GM19351 (cell line): ENCODE measurements around the gene ANO6.

ENCODE experiments used
- ATAC-seq: cut with Tn5 transposase; IDR thresholded peaks from one replicate; pipeline ENCODE4 v1.9.1; 2021; ENCODE audit warnings: mild to moderate bottlenecking, moderate library complexity; ENCODE audit not compliant: unreplicated experiment

Gene ANO6

DNA sequence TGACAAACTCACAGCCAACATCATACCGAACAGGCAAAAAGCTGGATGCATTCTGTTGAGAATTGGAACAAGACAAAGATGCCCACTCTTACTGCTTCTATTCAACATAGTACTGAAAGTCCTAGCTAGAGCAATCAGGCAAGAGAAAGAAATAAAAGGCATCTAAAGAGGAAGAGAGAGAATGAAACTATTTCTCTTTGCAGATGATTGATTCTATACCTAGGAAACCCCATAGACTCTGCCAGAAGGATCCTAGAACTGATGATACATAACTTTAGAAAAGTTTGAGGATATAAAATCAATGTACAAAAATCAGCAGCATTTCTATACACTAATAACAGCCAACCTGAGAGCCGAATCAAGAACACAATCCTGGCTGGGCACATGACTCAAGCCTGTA, 6.1 kb upstream of the ANO6 start:
- ATAC-seq = no peak

GRCh38 chr12:45212064-45212463, 3.8 kb upstream of the ANO6 start:
- no peak for ATAC-seq

GRCh38 chr12:45213107-45213506, 2.8 kb upstream of the ANO6 start:
- ATAC-seq = no peak

DNA sequence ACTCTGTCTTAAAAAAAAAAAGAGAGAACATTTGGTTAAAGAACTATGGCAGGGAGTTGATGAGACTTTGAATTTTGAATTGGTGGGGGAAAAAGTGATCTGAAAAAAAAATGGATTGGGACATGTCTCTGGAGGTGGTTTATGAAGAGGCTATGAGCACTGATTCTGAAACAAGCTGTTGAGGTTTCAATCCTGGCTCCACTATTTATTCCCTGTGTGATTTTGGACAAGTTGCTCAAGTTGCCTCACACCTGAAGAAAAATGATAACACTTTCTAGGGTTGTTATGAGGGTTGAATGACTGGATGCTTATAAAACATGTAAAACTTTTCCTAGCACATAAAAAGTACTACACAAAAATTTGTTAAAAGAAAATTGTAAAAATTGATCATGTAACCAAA, 1.8 kb upstream of the ANO6 start:
- ATAC-seq = no peak

DNA sequence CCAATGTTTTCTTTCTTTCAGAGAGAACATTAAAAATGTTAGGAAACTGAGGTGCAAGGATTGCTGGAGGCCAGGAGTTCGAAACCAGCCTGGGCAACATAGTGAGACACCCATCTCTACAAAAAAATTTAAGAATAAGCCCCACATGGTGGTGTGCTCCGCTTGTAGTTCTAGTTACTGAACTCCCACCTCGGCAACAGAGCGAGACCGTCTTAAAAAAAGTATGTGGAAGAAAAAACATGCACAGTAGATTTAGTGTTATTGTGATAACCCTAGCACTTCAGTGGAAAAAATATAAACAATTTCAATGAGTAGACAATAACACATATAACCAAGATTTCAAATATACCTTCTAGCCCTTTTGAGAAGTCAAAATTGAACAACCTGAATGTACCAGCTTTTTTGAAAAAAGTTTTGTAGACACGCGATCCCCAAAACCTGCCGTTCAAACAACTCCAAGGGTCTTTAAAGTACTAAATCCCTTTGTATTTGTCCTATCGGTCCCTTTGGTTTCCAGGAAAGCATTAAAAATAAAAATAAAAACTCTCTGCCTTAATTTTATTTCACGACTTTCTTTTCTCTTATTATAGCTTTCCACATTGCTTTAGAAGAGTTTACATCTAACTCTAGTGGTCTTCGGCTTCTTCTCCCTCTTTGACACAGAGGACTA, 1.0 kb upstream of the ANO6 start:
- ATAC-seq = no peak

DNA sequence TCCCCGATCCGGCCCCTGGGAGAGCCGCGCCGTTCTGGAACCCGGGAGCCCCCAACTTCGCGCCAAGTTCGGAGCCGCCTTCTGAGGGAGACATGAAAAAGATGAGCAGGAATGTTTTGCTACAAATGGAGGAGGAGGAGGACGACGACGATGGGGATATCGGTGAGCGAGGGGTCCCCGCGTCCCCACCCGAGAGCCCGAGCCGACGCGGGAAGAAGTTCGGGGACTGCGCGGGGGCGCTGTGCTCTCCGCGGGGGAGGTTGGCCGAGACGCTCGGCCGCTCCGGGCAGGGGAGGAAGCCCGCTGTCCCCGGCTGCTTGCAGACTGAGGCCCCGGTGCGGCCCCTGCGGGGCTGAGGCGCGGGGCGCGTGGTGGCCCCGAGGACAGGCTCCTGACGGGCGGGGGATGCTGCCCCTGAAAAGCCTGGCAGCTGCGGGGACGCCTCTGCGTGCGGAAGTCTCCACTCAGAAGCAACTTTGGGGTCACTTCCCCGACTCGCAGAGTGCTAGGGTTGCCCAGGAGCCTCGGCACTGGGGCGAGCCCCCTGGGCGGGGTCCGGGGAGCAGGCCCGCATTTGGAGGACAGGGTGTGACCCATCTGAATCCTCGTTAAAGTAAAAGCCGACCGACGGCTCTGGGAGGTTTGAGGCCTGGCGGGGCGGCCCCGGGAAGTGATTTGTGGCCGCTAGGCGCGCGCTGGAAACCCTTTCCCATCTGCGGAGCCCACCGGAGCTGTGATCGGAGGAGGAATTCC, 511 bp downstream of the ANO6 start:
- ATAC-seq = peak; percentile 39

- ATAC-seq = no peak
These were observed 1.1 kb downstream of the ANO6 start for GRCh38 chr12:45216983-45217485.

- ATAC-seq = no peak
These were observed 2.0 kb downstream of the ANO6 start for GRCh38 chr12:45217846-45218245.

DNA sequence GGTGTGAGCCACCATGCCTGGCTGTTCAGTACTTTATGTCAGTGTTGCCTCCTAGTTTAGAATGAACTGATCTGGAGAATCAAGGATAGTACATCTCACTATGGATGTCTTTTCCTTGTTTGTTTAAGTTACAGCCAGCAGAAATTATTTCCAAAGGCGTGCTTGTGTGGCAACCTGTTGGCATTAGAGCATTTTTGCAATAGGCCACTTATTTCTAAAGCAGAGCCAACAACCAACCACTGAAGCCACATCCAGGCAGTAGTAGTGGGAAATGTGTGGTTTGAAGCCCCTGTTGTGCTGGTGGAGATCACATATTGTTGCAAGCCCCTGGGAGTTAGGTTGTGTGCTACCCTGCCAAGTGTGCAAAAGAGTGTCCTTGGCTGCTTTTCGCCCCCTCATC, 3.7 kb downstream of the ANO6 start:
- ATAC-seq = no peak

- no peak for ATAC-seq
These were observed 4.6 kb downstream of the ANO6 start for GRCh38 chr12:45220363-45220931.

DNA sequence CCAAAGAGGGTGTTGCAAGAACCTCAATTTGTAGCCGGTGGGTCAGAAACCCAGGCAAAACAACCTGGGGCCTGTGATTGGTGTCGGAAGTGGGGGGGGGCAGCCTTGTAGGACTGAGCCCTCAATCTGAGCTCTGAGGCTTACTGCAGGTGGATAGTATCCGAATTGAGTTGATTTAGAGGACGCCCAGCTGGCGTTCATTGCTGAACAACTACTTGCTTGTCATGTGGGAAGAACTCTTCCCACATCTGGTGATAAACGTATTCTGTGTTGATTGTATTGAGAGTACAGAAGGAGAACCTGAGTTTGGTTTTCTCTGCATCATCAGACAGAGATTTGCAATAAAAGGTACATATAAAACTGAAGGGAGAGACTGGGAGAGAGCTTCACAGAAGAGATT, 5.1 kb downstream of the ANO6 start:
- ATAC-seq = no peak

DNA sequence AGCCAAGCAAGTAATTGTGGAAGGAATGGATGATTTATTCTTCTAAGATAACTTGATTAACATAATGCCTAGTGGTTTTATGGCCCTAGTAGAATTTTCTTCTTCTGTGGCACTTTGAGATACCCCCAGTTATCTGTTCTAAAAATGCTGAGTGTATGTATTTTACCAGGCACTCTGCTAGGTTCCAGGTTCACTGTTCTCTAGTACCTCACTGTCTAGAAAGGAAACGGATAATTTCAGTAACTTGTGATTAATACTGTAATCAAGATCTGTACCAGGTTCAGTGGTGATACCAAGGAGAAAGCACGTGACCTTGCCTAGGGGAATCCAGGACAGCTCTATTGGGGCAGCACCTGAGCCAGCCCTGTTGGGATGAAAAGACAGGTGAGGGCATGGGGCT, 8.0 kb downstream of the ANO6 start:
- ATAC-seq = no peak

DNA sequence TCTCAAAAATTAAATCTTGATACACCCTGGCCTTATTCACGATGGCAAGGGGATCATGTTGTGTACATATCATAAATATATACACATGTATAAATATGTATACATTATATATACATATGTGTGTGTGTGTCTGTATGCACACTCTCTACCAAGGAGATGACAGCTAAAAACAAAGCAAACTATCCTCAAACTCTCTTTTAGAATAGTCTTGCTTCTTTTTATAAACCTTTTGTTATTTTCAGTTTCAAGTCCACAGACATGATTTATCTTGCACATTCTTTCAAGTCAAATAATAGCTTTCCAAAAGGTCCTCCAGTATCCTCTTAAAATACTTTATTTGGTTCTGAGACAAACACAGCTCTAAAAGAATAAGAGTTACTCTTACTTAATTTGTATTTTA, 8.4 kb downstream of the ANO6 start:
- no peak for ATAC-seq

GRCh38 chr12:45226021-45226420, 10.1 kb downstream of the ANO6 start:
- no peak for ATAC-seq

GRCh38 chr12:45227316-45228067, 11.6 kb downstream of the ANO6 start:
- no peak for ATAC-seq

- ATAC-seq = no peak
These were observed 15.7 kb downstream of the ANO6 start for GRCh38 chr12:45231515-45232145.

DNA sequence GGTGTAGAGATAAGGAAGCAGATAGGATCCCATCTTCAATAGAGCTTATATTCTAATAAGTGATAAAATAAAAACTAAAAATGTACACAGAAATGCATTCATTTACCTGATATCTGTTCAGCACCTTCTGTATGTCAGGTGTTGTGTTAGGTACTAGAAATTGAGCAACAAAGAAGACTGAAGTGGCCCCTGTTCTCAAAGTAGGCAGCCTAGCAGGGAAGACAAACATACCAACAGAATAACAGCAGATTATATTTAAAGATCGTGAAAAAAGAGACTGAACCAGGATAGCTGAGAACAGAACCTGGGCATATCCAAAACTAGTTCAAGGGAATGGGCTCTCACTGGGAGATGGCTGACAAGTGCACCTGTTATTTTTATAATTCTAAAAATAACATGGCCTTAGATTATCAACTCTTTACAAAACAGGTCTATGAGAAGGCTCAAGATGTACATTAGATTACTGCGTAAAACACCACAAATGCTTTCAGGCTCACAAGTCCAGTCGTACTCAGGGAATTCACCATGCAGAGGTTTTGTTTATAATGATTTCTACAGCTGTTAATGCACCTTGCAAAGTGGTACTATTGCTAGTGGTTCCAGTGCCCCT, 16.4 kb downstream of the ANO6 start:
- ATAC-seq = no peak

DNA sequence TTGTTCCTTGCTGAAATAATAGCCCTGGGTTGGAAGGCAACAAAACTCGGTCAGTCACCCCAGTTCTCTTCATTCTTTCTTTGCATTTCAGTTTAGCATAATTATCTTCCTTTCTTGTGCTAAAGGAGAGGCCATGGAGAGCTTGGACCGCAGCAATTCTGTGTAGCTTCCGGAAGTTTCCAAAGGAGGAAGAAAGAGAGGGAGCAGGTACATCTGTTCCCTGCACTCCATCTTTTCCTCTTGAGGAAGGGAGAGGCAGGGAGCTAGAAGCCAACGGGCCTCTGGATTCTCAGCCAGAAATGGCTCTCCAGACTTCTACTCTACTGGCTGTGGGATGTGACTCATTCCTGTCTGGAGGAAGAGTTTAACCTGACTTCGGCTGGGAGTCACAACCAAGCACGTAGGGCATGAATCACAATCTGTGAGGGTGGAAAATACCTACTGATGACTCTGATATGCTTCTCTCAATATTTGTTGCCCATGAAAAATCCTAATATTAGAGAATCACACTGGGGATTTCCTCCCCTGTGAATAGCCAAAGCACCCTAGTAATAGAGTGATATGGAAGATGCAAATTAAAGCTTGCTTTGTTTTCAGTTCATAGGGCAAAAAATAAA, 17.0 kb downstream of the ANO6 start:
- ATAC-seq = peak; percentile 36

DNA sequence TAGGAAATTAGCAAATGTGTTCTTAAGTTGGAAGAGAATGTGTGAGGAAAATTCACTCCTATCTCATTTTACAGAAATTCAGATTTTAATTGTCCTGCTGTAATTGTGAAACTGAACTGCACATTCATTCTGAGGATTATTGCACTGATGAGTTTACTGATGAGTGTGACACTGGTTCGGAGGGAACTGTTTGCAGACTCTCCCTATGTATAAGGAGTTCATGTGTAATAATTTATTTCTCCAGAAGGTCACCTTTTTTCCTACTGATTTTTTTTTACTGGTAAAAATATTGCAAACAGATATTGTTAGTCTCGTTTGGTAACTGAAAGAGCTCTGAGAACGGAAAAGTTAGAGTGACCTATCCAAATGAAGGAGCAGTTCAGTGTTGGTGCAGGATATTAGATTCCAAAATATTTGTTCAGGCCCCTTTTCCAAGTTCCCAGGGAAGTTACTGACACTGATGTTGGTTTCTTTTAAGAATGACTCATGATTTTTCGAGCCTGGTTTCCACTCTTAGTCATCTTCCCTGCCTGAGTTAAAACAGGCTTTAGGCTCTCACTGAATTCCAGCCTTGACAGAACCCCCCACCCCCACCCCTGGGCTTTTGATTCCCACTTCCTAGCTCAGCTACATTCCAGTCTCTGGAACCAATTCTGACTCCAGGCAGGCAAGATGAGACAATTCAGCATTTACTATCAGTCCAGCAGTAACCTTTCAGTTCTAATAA, 18.4 kb downstream of the ANO6 start:
- peak; percentile 57 for ATAC-seq
